AG09319 (cell line): ENCODE results near the gene ST6GALNAC6.

ENCODE experiments used
- DNase-seq: peaks from one replicate; pipeline ENCODE4 v3.0.0-alpha.2; 2010; ENCODE audit warnings: low read depth; ENCODE audit errors: extremely low read depth
- CTCF ChIP-seq: IDR thresholded peaks from 2 replicates; pipeline ENCODE4 v1.5.1; 2011; ENCODE audit warnings: low read depth, mild to moderate bottlenecking, inconsistent platforms, low read length, moderate library complexity

ST6GALNAC6 gene

GRCh38 chr9:127878001-127878651 is 21.3 kb downstream of the ST6GALNAC6 start:
- no peak for TF ChIP-seq CTCF

GRCh38 chr9:127877566-127877998 is 21.8 kb downstream of the ST6GALNAC6 start, which contains the start of gene AK1:
Gene AK1, minus strand, starts transcription at chr9:127877675. Its CDS starts 3,058 bp downstream, at chr9:127874617.
- no peak for TF ChIP-seq CTCF
- no peak for DNase-seq

More at GRCh38 chr9:127878001-127878651, 21.3 kb downstream of the ST6GALNAC6 start:
- DNase-seq: no peak

- no peak for DNase-seq
- TF ChIP-seq CTCF: no peak
These were observed 22.4 kb downstream of the ST6GALNAC6 start for GRCh38 chr9:127876764-127877562.

GRCh38 chr9:127876026-127876763 is 23.2 kb downstream of the ST6GALNAC6 start:
- no peak for TF ChIP-seq CTCF
- no peak for DNase-seq

- DNase-seq: no peak
- TF ChIP-seq CTCF: no peak
These were observed 24.0 kb downstream of the ST6GALNAC6 start for GRCh38 chr9:127875306-127875966.

- DNase-seq: no peak
- TF ChIP-seq CTCF: no peak
These were observed 24.8 kb downstream of the ST6GALNAC6 start for GRCh38 chr9:127874301-127875221.
